ENCODE measurements around the gene HAO1.

- TF ChIP-seq CTCF (IDR thresholded peaks at IDR 0.05), result no peak
- TF ChIP-seq POLR2A (IDR thresholded peaks at IDR 0.05), result no peak
Observed at GRCh38 chr20:7985916-7986315, 45.7 kb upstream of the HAO1 start.
